ENCODE results near the gene DHFR. TPM values are rescaled to one million over a fixed set of nuclear protein-coding genes. Genes with fewer than 3 reads are reported as not detected.

Gene DHFR
- total and polyA plus RNA-seq, 8 donors, result 19.5 to 69.8 (median 43.7) TPM

Other genes starting within 250 kb of the DHFR start
- gene ZFYVE16, start 246.9 kb downstream of the DHFR start, total RNA-seq, result 10 to 100 TPM; 56.3 to 58.5 TPM
- gene ZFYVE16, start 246.9 kb downstream of the DHFR start, polyA plus RNA-seq (ENCODE audit: insufficient read length in 6 of 6), result 100 to 1,000 TPM in 1 of 6 donors, 10 to 100 TPM in 5; 72.6 to 104 (median 82.0) TPM
- 1 to 10 TPM; 4.6 to 4.7 TPM for gene FAM151B, start 166.9 kb downstream of the DHFR start, total RNA-seq
- 1 to 10 TPM; 2.6 to 3.3 (median 3.0) TPM for gene FAM151B, start 166.9 kb downstream of the DHFR start, polyA plus RNA-seq (ENCODE audit: insufficient read length in 6 of 6)
- 1 to 10 TPM in 1 of 2 donors, under 1 TPM in 1; 0.15 to 2.8 TPM for gene ANKRD34B, start 84.7 kb downstream of the DHFR start, total RNA-seq
- under 1 TPM in 3 of 6 donors, not detected in 3; 0.03 to 0.04 (median 0.03) TPM for gene ANKRD34B, start 84.7 kb downstream of the DHFR start, polyA plus RNA-seq (ENCODE audit: insufficient read length in 6 of 6)
- gene MSH3, start 331 bp downstream of the DHFR start, total RNA-seq, result 10 to 100 TPM; 12.7 to 14.5 TPM
- gene MSH3, start 331 bp downstream of the DHFR start, polyA plus RNA-seq (ENCODE audit: insufficient read length in 6 of 6), result 10 to 100 TPM; 13.5 to 20.1 (median 17.8) TPM

Measured in left lung (tissue), 8 donors.